Left lung (tissue), 10 donors: ENCODE results near the gene DNAJB5. TPM values are rescaled to one million over a fixed set of nuclear protein-coding genes. Genes with fewer than 3 reads are reported as not detected.

Experiments used
- ATAC-seq: fragments of 200-7000 bp; cut with Tn5 transposase; one replicate; pipeline ENCODE4 v1.9.1; 2020; ENCODE audit warnings: moderate library complexity
- DNase-seq, 4 donors: peaks; one replicate each; pipeline ENCODE4 v3.0.0-alpha.2; 2013 to 2020
- H3K27ac ChIP-seq, 2 donors: fragments of 200-600 bp; sonication (generic) in 1 of 2; one replicate each; pipeline versions ENCODE4 v1.5.0 to v1.8.0; 2020 to 2021
- H3K27me3 ChIP-seq, 2 donors: fragments of 200-600 bp; sonication (generic) in 1 of 2; one replicate each; pipeline versions ENCODE4 v1.5.0 to v1.8.0; 2020 to 2021
- H3K36me3 ChIP-seq, 2 donors: fragments of 200-600 bp; sonication (generic) in 1 of 2; one replicate each; pipeline versions ENCODE4 v1.5.0 to v1.8.0; 2020 to 2021
- H3K4me1 ChIP-seq, 2 donors: fragments of 200-600 bp; one replicate each; pipeline ENCODE4 v1.8.0; 2021
- H3K4me3 ChIP-seq, 2 donors: fragments of 200-600 bp; sonication (generic) in 1 of 2; one replicate each; pipeline versions ENCODE4 v1.5.0 to v1.8.0; 2020 to 2021; ENCODE audit warnings: mild to moderate bottlenecking in 1 of 2
- H3K9me3 ChIP-seq, 2 donors: fragments of 200-600 bp; sonication (generic) in 1 of 2; one replicate each; pipeline versions ENCODE4 v1.5.0 to v1.8.0; 2020 to 2021
- CTCF ChIP-seq, 2 donors: fragments of 200-600 bp; sonication (generic) in 1 of 2; IDR thresholded peaks; one replicate each; pipeline versions ENCODE4 v1.5.0 to v1.8.0; 2021; ENCODE audit warnings: antibody characterized with exemption in 2 of 2
- intact Hi-C, 2 donors: fragments of 100-400 bp; cut with DNase I; formaldehyde crosslinking; loops; one replicate each; pipeline versions ENCODE4 v1.11.2 to v1.14.2; 2022
- polyA plus RNA-seq, 6 donors: library from polyadenylated mRNA; unstranded; fragments of 120-200 nt; gene quantifications; one replicate each; pipeline ENCODE4 v1.2.1, GENCODE V29; 2013; ENCODE audit not compliant: insufficient read length in 6 of 6
- total RNA-seq, 2 donors: library from RNA; stranded (reverse); fragmentation: NEBNext Ultra II Directional; extraction: Animal tissue kit (Norgen Biotek cat#: 25700); gene quantifications; one replicate each; pipeline ENCODE4 v1.2.1, GENCODE V29; 2021
- donor health status: DM: no; HTN: yes; CAD: no.
- donor health status: DM: no; HTN: no; CAD: no.

The DNAJB5 gene
- total and polyA plus RNA-seq, 8 donors, result 6.9 to 14.4 (median 8.9) TPM

DNA sequence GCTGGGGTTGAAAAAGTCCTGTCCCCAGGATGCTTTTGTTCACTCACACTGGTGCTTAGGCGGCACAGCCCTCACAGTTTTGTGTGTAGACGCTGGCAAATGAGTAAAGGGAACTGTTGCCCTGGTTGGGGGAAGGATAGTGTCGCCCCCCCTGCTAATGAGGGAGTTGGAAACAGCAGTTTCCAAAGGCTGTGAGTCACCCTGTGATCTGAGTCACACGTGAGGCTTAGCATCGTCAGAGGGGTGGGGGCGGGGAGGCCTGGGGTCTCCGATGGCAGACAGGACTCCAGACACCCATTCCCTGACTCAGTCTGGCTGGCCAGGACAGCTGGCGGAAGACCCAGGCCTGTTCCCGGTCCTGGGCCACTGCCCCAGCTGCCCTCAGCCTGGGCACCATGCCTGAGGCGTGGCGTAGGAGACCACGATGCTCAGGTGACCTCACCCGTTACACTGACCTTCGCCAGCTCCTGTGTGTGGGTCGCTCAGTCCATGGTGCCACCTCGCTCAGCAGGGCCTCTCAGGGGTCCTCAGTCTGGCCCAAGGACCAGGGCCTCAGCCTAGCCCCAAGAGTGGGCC, 2.9 kb downstream of the DNAJB5 start:
- no peak for ATAC-seq
- peaks cover 10 to 53% of the 10 kb centered on the region in 2 donors for H3K4me1 ChIP-seq
- H3K4me3 ChIP-seq, result no peak overlapping the region
- no peaks in the 10 kb centered on the region for H3K9me3 ChIP-seq
- TF ChIP-seq CTCF (IDR thresholded peaks at IDR 0.05), result no peak
- intact Hi-C loops, result no loop called here
- peaks cover 0 to 8% of the 10 kb centered on the region in 2 donors for H3K27me3 ChIP-seq
- peaks cover 0 to 15% of the 10 kb centered on the region in 2 donors for H3K36me3 ChIP-seq
- H3K27ac ChIP-seq, result peak overlapping the region; percentile 67 to 83
- peak in 1 of 4 donors; percentile 39 for DNase-seq

DNA sequence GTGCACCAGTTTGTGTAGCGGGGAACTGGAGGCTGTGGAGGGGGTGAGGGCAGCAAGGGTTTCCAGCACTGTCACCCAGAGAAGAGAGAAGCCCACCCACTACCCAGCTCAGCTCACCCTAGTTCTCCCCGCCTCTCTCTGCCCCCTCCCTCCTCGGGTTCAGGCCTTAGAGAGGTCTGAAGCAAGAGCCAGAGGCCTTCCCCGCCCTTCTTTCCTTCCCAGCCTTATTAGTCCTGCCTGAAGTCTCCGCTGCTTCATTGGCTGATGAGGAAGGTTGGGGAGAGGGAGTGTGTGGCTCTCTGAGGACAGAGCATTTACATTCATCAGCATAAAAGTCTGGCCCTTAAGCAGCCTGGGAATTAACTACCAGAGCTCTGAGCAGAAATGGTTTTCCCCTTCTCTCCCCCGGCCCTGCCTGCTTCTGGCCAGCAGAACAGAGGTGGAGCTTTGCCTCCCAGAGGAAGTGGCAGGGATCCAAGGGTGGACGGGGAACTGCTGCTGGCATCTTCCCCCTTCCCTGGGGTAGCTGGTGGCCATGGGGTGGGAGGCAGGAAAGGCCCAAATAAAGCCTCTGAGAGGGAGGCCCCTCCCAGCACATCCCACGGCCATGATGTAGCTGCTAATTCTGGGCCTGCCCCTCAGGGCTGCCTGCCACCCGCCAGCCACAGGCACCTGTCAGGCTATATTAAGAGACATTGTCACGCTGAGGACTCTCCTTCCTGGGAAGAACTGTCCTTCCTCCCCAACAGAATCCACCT, 4.1 kb downstream of the DNAJB5 start:
- Histone ChIP-seq H3K9me3 (no peaks in the 10 kb centered on the region), H3K36me3 (peaks cover 0 to 21% of the 10 kb centered on the region in 2 donors), H3K27me3 (peaks cover 0 to 8% of the 10 kb centered on the region in 2 donors), H3K4me1 (peaks cover 10 to 46% of the 10 kb centered on the region in 2 donors), H3K4me3 (no peak overlapping the region), H3K27ac (peak overlapping the region; percentile 67 to 83)
- DNase-seq, result peak in 2 of 4 donors; percentile 38 to 56
- ATAC-seq, result no peak
- intact Hi-C loops, result no loop called here
- TF ChIP-seq CTCF (IDR thresholded peaks at IDR 0.05), result no peak

GRCh38 chr9:34994260-34994899, 4.8 kb downstream of the DNAJB5 start:
- Histone ChIP-seq H3K27ac (peak overlapping the region; percentile 67 to 83), H3K27me3 (peaks cover 0 to 8% of the 10 kb centered on the region in 2 donors), H3K4me3 (no peak overlapping the region), H3K9me3 (no peaks in the 10 kb centered on the region), H3K36me3 (peaks cover 0 to 21% of the 10 kb centered on the region in 2 donors), H3K4me1 (peaks cover 10 to 41% of the 10 kb centered on the region in 2 donors)
- DNase-seq, result no peak
- intact Hi-C loops, result no loop called here
- ATAC-seq, result peak; percentile 21
- peak; percentile 20 to 43 for TF ChIP-seq CTCF (IDR thresholded peaks at IDR 0.05)

GRCh38 chr9:34994900-34995669, 5.5 kb downstream of the DNAJB5 start:
- DNase-seq, result no peak
- ATAC-seq, result peak; percentile 8
- TF ChIP-seq CTCF (IDR thresholded peaks at IDR 0.05), result no peak
- peaks cover 0 to 8% of the 10 kb centered on the region in 2 donors for H3K27me3 ChIP-seq
- H3K4me1 ChIP-seq, result peaks cover 10 to 41% of the 10 kb centered on the region in 2 donors
- H3K4me3 ChIP-seq, result no peak overlapping the region
- no peak overlapping the region for H3K27ac ChIP-seq
- no peaks in the 10 kb centered on the region for H3K9me3 ChIP-seq
- H3K36me3 ChIP-seq, result peaks cover 0 to 21% of the 10 kb centered on the region in 2 donors
- intact Hi-C loops, result no loop called here
